Suppressor macrophage treated with lipopolysaccharide for 1 hour (primary cell): ENCODE results near the gene CCDC12.

ENCODE experiments used
- DNase-seq, 3 donors: peaks; one replicate each; pipeline ENCODE4 v3.0.0-alpha.2; 2020 to 2022

Gene CCDC12

GRCh38 chr3:46888705-46889104 is 87.8 kb downstream of the CCDC12 start:
- DNase-seq, result no peak

GRCh38 chr3:46887980-46888494 is 88.5 kb downstream of the CCDC12 start:
- DNase-seq, result no peak

DNA sequence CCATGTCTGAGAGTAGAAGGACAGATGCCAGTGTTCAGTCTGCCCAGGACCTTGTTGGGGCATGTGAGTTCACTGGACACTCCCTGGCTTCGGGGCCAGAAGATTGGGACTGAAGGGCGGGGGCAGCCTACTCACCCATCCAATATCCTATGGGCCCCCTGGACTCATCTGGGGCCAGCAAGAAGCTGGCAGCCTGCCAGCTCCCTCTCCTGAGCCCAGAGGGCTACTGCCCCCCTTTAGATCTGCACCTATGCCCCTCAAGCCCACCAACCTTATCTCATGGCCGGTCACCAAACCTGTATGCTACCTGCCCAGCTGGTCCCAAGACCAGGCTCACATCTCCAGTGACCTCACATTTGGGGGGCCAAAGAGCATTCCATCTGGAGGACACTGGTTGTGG is 90.9 kb downstream of the CCDC12 start:
- DNase-seq, result no peak

GRCh38 chr3:46884929-46885328 is 91.6 kb downstream of the CCDC12 start:
- no peak for DNase-seq

- no peak for DNase-seq
Observed at GRCh38 chr3:46884427-46884826, 92.1 kb downstream of the CCDC12 start.

DNA sequence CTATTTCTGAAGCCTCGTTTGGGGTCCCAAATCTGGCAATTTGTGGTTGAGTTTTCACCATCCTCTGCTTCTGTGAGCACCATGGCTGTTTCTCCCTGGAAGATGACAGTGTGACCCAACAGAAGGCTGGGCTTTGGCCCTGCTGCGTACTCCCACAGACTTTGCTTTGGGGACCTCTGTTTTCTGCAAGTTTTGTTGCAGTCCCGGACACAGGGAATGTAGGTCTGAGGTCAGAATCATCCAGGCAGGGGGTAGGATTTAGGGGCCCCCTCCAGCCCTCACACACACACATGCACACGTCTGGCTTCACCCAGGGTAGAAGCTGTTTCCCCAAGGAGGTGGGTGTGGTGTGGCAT is 92.7 kb downstream of the CCDC12 start:
- DNase-seq, result no peak

DNA sequence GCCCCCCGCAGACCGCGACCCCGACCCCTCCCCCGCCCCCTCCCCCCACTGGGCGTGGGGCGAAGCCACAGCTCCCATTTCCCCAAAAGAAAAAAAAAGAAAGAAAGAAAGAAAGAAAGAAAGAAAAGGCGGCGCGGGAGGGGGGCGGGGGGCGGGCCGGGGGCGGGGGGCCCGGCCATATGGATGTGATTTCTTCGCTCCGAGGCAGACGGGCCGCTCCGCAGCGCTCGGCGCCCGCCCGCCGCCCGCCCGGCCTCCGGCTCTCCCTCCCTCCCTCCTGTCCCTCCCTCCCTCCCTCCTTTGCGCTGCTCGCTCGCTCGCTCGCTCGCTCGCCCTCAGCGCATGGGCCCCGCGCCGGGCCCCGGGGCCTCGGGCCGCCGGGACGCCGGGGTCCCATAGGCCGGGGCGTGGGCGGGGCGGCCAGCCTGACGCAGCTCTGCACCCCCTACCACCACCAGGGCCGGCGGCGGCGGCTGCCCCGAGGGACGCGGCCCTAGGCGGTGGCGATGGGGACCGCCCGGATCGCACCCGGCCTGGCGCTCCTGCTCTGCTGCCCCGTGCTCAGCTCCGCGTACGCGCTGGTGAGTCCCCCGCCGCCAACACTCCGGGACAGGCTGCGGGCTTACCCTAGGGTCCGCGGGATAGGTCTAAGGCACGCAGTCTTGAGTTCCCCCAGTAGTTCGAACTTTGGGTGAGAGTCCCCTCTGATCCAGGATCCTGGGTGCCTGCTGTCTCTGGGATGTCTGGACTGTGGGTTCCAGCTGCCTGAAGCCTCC is 93.3 kb downstream of the CCDC12 start:
- peak in 2 of 3 donors; percentile 23 to 52 for DNase-seq

- DNase-seq, result peak; percentile 27 to 59 (median 42)
Observed at GRCh38 chr3:46882377-46883053, 94.0 kb downstream of the CCDC12 start.

GRCh38 chr3:46881596-46882376 is 94.8 kb downstream of the CCDC12 start:
- peak in 2 of 3 donors; percentile 24 to 52 for DNase-seq

- no peak for DNase-seq
Observed at GRCh38 chr3:46880884-46881595, 95.5 kb downstream of the CCDC12 start.

GRCh38 chr3:46878781-46879436 is 97.6 kb downstream of the CCDC12 start:
- DNase-seq, result peak in 2 of 3 donors; percentile 13 to 14

- DNase-seq, result no peak
Observed at GRCh38 chr3:46877406-46878125, 99.0 kb downstream of the CCDC12 start, which contains the start of gene PTH1R. Gene PTH1R, plus strand, starts transcription at chr3:46877721. Its CDS starts 5,839 bp downstream, at chr3:46883560.

GRCh38 chr3:46876313-46877300 is 99.9 kb downstream of the CCDC12 start:
- no peak for DNase-seq

DNA sequence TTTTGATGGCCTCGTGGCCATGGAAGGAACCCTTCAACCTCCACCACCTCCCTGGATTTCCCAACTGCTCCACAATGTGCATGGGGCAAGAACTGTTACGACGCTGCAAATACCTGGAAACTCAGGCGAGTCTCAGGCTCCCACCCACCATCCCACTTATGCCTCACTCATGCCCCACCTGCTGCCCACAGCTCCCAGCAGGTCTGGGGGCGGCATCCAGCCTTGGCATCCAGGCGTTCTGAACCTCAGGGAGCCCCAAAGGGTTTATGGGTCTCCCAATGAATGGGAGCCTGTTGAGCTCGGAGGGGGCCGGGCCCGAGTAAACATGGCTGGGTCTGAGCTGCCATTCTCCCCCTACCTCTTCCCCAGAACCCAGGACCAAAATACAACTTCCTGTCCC is 101.0 kb downstream of the CCDC12 start:
- DNase-seq, result no peak

DNA sequence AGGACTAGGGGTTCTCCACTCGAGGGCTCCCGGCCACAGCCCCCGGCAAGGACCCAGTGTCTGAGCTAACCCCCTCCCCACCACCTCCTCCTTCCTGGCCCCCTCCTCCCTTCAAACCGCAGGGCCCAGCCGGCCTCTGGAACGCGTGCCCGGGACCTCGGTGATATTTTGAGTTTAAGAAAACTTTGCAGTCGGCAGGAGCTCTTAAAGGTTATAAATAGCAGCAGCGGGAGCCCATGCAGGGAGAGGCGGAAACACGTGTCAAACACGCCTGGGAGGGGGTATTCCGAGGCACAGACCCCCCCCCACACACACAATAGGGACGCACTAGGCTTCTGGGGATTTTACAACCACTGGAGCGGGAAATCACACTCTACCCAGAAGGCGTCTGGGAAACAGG is 102.1 kb downstream of the CCDC12 start:
- peak in 2 of 3 donors; percentile 13 to 28 for DNase-seq

DNA sequence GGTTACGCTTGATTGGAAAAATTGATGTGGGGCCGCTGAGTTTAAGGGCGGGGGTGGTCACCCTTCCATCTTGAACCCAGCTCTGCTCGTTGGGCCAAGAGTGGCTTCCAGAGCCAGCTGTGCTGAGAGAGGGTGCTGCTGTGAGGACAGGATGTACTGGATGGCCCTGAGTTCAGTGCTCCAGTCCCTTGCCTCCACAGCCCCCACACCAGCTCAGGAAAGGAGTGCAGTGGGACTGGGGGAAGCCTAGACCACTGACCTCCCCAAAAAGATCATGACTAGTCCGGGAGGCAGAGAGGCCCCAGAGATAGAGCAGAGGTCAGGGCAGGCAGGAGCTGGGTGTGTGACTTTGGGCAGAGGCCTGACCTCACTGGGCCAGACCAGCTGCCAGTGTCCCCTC is 103.0 kb downstream of the CCDC12 start:
- no peak for DNase-seq
